Bronchial epithelial cell (primary cell): ENCODE results near the gene ZDHHC24. TPM values are rescaled to one million over a fixed set of nuclear protein-coding genes. Genes with fewer than 3 reads are reported as not detected.

ENCODE experiments used
- DNase-seq: peaks from one replicate; pipeline ENCODE4 v3.0.0-alpha.2; 2010; ENCODE audit warnings: low read depth
- FAIRE-seq: peaks from 2 replicates; lab custom pipeline; 2011; peaks lifted over from hg19 to GRCh38; lab: Jason Lieb, UNC
- H3K27me3 ChIP-seq: 2 replicates; pipeline ENCODE4 v1.5.1; 2011; ENCODE audit warnings: low read length; ENCODE audit not compliant: control insufficient read depth, insufficient read depth
- H3K36me3 ChIP-seq: 2 replicates; pipeline ENCODE4 v1.5.1; 2011; ENCODE audit warnings: low read length; ENCODE audit not compliant: control insufficient read depth, insufficient read depth
- H3K4me3 ChIP-seq: 2 replicates; pipeline ENCODE4 v1.5.1; 2011; ENCODE audit warnings: mild to moderate bottlenecking, low read depth, low read length, control low read depth
- CTCF ChIP-seq: IDR thresholded peaks from 2 replicates; pipeline ENCODE4 v1.5.1; 2011; ENCODE audit warnings: mild to moderate bottlenecking, moderate library complexity, low read length, control low read depth, inconsistent platforms; ENCODE audit not compliant: insufficient read depth, severe bottlenecking
- total RNA-seq: library from RNA; depleted of rRNA; stranded (reverse); fragments of >200 nt; gene quantifications from 2 replicates; pipeline ENCODE4 v1.2.1, GENCODE V29; 2014

The ZDHHC24 gene
- total RNA-seq, 1 donor from 2014 or later = 8.4 TPM

DNA sequence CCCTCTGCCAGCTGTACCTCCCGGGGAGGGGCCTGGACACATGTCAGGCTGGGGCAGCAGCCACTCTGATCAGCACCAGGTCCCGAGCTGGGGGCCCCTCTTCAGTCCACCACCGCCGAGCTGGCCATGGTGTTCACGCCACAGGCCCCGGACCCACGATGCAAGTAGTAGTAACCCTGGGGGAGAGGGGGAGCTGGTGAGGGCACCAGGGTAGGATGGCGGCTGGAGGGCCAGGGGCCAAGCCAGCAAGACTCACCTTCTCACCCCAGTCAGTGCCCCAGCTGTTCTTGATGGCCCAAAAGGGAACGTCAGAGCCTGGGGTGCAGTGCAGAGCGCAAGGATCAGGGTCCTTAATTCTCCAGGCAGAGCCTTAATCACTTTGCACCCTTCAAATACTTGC, 18.0 kb upstream of the ZDHHC24 start:
- no peak for TF ChIP-seq CTCF
- Histone ChIP-seq H3K27me3 (peaks cover 8% of the 10 kb centered on the region), H3K4me3 (no peak overlapping the region), H3K36me3 (no peaks in the 10 kb centered on the region)
- FAIRE-seq (no peak), DNase-seq (no peak)

DNA sequence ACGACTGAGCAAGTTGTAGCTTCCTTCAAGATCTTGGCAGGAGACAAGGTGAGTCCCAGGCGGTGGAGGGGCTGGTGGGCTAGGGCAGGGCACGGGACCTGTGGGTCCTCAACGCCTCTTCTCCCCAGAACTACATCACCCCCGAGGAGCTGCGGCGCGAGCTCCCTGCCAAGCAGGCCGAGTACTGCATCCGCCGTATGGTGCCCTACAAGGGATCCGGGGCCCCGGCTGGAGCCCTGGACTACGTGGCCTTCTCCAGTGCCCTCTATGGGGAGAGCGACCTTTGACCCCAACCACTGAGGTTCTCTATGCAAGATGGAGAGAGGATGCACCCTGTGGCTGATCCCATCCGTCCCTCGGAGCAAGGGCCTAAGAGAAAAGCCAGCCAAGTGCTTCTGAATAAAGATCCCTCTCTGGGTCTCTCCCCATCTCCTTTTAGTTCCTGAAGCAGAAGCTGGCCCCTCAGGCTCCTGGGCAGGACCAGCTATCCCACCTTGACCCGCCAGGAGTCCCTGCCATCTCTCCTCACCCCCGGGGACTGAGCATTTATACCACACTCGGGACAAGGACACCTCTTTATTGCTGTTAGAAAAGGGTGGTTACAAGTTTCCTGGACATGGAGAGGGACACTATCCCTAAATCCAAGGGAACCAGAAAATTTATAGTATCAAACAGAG, 17.2 kb upstream of the ZDHHC24 start:
- Histone ChIP-seq H3K27me3 (peaks cover 8% of the 10 kb centered on the region), H3K36me3 (no peaks in the 10 kb centered on the region), H3K4me3 (no peak overlapping the region)
- FAIRE-seq = no peak
- no peak for TF ChIP-seq CTCF
- DNase-seq = no peak

GRCh38 chr11:66562275-66562674, 16.4 kb upstream of the ZDHHC24 start:
- Histone ChIP-seq H3K36me3 (no peaks in the 10 kb centered on the region), H3K27me3 (peaks cover 3% of the 10 kb centered on the region), H3K4me3 (no peak overlapping the region)
- FAIRE-seq = no peak
- TF ChIP-seq CTCF = no peak
- no peak for DNase-seq

DNA sequence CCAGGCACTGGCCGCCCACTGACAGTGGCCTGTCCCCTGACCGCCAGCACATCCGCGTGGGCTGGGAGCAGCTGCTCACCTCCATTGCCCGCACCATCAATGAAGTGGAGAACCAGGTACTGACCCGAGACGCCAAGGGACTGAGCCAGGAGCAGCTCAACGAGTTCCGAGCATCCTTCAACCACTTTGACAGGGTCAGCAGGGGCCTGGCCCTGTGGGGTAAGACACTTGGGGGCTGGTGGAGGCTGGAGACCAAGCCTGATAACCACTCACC, 16.1 kb upstream of the ZDHHC24 start:
- Histone ChIP-seq H3K27me3 (peaks cover 2% of the 10 kb centered on the region), H3K4me3 (no peak overlapping the region), H3K36me3 (no peaks in the 10 kb centered on the region)
- FAIRE-seq (no peak), DNase-seq (no peak)
- no peak for TF ChIP-seq CTCF

DNA sequence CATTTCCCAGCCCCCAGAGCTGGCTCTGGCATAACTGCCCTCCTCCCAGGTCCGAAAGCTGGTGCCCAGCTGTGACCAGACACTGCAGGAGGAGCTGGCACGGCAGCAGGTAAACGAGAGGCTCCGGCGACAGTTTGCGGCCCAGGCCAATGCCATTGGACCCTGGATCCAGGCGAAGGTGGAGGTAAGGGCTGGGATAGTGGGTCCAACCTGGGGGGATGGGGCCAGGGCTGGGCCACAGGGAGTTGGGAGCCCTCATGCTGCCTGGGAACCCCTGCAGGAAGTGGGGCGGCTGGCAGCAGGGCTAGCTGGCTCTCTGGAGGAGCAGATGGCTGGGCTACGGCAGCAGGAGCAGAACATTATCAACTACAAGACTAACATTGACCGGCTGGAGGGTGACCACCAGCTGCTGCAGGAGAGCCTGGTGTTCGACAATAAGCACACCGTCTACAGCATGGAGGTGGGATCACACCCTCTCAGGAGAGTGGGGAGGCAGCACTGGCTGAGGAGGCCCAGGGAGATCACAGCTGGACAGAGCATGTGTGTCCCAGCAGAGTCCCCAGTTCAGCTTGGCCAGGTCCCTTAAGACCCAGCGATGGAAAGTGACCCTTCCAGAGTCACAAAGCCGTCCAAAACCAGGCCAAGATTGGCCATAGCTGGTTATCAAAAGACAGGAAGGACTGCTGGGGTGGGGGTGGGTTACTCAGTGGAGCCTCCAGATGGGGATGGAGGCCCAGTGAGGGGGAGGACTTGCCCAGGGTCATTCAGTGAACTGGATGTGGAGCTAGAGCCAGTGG, 15.5 kb upstream of the ZDHHC24 start:
- FAIRE-seq (no peak), DNase-seq (no peak)
- TF ChIP-seq CTCF = no peak
- peaks cover 1% of the 10 kb centered on the region for H3K27me3 ChIP-seq
- H3K36me3 ChIP-seq = no peaks in the 10 kb centered on the region
- H3K4me3 ChIP-seq = no peak overlapping the region
